ENCODE measurements around the gene NOL7.

DNA sequence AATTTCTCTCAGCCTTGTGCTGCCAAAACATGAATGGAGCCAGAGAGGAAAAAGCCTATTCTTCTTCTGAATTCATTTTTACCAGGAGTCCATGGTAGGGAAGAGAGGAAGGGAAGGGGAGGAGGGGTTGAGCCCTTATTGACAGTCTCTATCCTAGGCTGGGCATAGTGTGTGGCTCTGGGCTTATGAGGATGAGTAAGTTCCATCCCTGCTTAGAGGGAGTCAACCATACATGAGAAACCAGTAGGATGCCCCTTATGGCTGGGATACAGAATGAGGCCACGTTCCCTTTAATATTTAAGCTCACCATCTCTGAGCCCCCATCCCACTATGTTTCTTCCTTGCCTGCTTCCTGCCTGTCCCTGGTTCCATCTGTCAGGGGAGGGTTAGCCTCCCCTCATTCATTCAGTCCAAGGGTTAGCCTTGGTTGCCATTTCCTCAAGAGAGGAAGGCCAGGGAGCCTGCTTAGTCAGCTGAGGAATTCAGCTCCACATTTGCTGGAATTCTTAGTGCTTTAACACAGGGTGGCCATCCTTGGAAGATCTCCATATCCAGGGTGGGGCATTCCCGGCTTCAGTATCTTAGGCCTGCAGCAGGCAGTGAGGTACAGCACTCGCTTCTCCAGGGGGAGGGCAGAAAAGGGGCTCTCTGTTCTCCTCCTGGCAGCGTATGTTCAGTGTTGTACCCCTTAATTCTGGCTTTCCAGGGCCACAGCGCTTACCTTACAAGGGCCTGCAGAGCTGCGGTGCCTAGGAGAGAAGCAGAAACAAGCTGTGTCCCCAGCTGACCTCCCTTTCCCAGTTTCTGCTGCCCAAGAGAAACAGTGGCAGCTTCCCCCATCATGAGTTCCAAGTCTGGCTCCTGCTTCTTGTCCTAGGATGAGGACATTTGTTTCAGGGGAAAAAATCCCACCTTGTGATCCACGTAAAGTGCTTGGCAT, 28.3 kb upstream of the NOL7 start:
- TF ChIP-seq, protein P1, sequence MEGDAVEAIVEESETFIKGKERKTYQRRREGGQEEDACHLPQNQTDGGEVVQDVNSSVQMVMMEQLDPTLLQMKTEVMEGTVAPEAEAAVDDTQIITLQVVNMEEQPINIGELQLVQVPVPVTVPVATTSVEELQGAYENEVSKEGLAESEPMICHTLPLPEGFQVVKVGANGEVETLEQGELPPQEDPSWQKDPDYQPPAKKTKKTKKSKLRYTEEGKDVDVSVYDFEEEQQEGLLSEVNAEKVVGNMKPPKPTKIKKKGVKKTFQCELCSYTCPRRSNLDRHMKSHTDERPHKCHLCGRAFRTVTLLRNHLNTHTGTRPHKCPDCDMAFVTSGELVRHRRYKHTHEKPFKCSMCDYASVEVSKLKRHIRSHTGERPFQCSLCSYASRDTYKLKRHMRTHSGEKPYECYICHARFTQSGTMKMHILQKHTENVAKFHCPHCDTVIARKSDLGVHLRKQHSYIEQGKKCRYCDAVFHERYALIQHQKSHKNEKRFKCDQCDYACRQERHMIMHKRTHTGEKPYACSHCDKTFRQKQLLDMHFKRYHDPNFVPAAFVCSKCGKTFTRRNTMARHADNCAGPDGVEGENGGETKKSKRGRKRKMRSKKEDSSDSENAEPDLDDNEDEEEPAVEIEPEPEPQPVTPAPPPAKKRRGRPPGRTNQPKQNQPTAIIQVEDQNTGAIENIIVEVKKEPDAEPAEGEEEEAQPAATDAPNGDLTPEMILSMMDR (IDR thresholded peaks at IDR 0.05), result no peak
- TF ChIP-seq POLR2A (IDR thresholded peaks at IDR 0.05), result no peak
